Common myeloid progenitor, CD34-positive (primary cell): ENCODE results near the gene SYNGR4.
A peak's percentile ranks its signal among the peaks of the same experiment; 100 is the strongest.
"Not testable (repeated sequence)": the region's sequence is repeated elsewhere in the genome, so short reads cannot be mapped to it uniquely, and the experiment has no call there.

Source experiments
- CTCF ChIA-PET: fragments of 350-600 bp; sonication (Branson Sonifier 250); formaldehyde crosslinking; loops from one replicate; lab custom pipeline; 2021; ENCODE audit warnings: antibody characterized with exemption; lab: Charles Lee
- POLR2A ChIA-PET: fragments of 350-600 bp; sonication (Branson Sonifier 250); formaldehyde crosslinking; loops from one replicate; lab custom pipeline; 2021; ENCODE audit warnings: antibody characterized with exemption; lab: Charles Lee
- DNase-seq, 3 donors: peaks; one replicate each; pipeline versions ENCODE4 v3.0.0 to v3.0.0-alpha.2; 2013
- H3K27ac ChIP-seq, 2 experiments: 1 replicate in 1 of 2; 2 replicates in 1 of 2; pipeline ENCODE4 v1.7.0; 2013; ENCODE audit warnings: inconsistent platforms in 2 of 2, low read length in 2 of 2, mild to moderate bottlenecking in 2 of 2, low read depth in 1 of 2, moderate library complexity in 1 of 2; ENCODE audit not compliant: severe bottlenecking in 2 of 2, insufficient read depth in 1 of 2, poor library complexity in 1 of 2
- H3K27me3 ChIP-seq, 5 experiments: replicated peaks in 2 of 5; 1 replicate in 3 of 5; 2 replicates in 2 of 5; pipeline versions ENCODE4 v1.6.1 to v1.7.0; 2013; ENCODE audit warnings: low read length in 4 of 5, mild to moderate bottlenecking in 2 of 5, moderate library complexity in 2 of 5, inconsistent platforms in 1 of 5; ENCODE audit not compliant: insufficient read depth in 5 of 5, control insufficient read depth in 4 of 5
- H3K36me3 ChIP-seq, 4 experiments: 1 replicate in 2 of 4; 2 replicates in 2 of 4; pipeline versions ENCODE4 v1.6.1 to v1.7.0; 2013; ENCODE audit warnings: low read length in 3 of 4, control low read depth in 1 of 4, mild to moderate bottlenecking in 1 of 4; ENCODE audit not compliant: control insufficient read depth in 4 of 4, insufficient read depth in 4 of 4
- H3K4me1 ChIP-seq, 4 experiments: 1 replicate in 3 of 4; 2 replicates in 1 of 4; pipeline versions ENCODE4 v1.6.1 to v1.7.1; 2013; ENCODE audit warnings: low read length in 3 of 4, mild to moderate bottlenecking in 3 of 4, control low read depth in 1 of 4, inconsistent platforms in 1 of 4, moderate library complexity in 1 of 4; ENCODE audit not compliant: control insufficient read depth in 4 of 4, insufficient read depth in 4 of 4; ENCODE audit errors: control extremely low read depth in 1 of 4
- H3K4me3 ChIP-seq, 7 experiments: 1 replicate in 4 of 7; 2 replicates in 3 of 7; pipeline versions ENCODE4 v1.5.1 to v1.7.0; 2013; ENCODE audit warnings: mild to moderate bottlenecking in 7 of 7, low read length in 6 of 7, moderate library complexity in 6 of 7, inconsistent platforms in 2 of 7, low read depth in 2 of 7, control low read depth in 1 of 7; ENCODE audit not compliant: insufficient read depth in 4 of 7, control insufficient read depth in 1 of 7; ENCODE audit errors: extremely low read depth in 1 of 7
- H3K9me3 ChIP-seq, 5 experiments: 1 replicate in 4 of 5; 2 replicates in 1 of 5; pipeline versions ENCODE4 v1.6.1 to v1.7.1; 2013; ENCODE audit warnings: low read length in 4 of 5, mild to moderate bottlenecking in 2 of 5, inconsistent platforms in 1 of 5, low read depth in 1 of 5, moderate library complexity in 1 of 5; ENCODE audit not compliant: control insufficient read depth in 4 of 5, insufficient read depth in 2 of 5; ENCODE audit errors: control extremely low read depth in 1 of 5
- WGBS: methylation state at CpG from one replicate; pipeline ENCODE4 v1.1.5; 2013; ENCODE audit not compliant: insufficient coverage; 5-methylcytosine and 5-hydroxymethylcytosine counted together

The SYNGR4 gene

DNA sequence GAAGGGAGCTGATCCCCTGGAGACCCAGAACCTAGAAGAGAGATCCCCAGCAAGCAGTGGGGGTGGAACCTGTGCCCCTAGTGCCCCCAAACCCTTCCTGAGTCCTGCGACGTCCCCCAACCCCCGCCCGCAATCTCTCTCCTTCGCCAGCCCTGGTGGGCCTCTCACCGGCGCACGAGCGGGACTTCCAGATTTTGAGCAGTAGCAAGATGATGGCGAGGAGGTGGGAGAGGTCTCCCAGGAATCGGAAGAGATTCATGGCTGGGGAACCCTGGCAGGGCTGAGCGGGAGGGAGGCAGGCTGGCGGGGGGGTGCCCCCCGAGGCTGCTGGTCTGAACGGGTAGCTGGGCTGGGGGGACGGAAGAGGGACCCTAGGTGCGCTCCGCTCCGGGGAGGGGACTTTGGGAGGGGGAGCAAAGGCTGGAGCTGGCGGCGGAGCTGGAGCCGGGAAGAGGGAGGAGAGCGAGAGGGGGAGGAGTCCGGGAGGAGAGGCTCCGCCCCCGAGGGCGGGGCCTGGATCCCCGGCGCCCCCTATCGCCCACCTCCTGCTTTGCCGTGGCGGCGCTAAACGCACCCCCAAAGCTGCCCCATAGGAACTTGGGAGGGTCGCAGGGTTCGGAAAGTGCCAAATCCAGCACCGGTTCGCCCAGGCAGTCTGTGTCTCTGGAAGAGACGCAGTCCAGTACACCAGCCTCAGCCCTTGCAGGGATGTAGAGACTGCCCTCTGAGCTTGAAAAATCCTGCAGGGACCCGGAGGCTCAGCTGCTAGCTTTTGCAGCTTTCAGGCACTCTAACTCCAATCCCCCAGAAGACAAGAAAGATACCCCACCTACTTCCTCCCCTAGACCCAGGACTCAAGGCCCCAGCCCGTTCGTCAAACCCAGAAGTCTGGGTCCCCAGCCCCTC lies 27.2 kb downstream of the SYNGR4 start, which contains the start of gene KDELR1:
Gene KDELR1 (minus strand): TSS at position 452 of the 906 bp plus-strand sequence. CDS start 193 bp downstream, at position 259.
- peaks cover 0 to 35% (median 27%) of the 10 kb centered on the region in 4 experiments for H3K4me1 ChIP-seq
- WGBS = 8% methylated on average over 15 of the region's 42 CpGs
- H3K27me3 ChIP-seq = peaks cover 0 to 40% (median 17%) of the 10 kb centered on the region in 5 experiments
- peak; percentile 59 to 70 (median 65) for DNase-seq
- H3K36me3 ChIP-seq = peaks cover 8 to 21% (median 19%) of the 10 kb centered on the region in 4 experiments
- ChIA-PET POLR2A (interaction anchor here (0.7 to 1.0 kb wide), 3 partner anchors 27 to 66 kb away, joined by 3 to 4 read pairs (median 3); partner anchors contain the start of gene EMP3), CTCF (interaction anchor here (0.6 to 2.2 kb wide), 20 partner anchors 9 to 193 kb away, joined by 3 to 14 read pairs (median 4); partner anchors contain the start of genes SYNGR4 and TMEM143)
- no peaks in the 10 kb centered on the region for H3K9me3 ChIP-seq
- peak within 1 kb of the TSS; percentile 77 to 96 (median 86) for H3K4me3 ChIP-seq
- peak within 1 kb of the TSS; percentile 92 to 97 for H3K27ac ChIP-seq

DNA sequence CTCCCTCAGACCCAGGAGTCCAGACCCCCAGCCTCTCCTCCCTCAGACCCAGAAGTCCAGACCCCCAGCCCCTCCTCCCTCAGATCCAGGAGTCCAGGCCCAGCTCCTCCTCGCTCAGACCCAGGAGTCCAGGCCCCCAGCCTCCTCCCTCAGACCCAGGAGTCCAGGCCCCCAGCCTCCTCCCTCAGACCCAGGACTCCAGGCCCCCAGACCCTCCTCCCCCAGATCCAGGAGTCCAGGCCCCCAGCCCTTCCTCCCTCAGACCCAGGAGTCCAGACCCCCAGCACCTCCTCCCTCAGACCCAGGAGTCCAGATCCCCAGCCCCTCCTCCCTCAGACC lies 27.8 kb downstream of the SYNGR4 start:
- POLR2A ChIA-PET = interaction anchor here (0.7 kb wide), 1 partner anchor 27 kb away, joined by 4 read pairs; no protein-coding TSS in a partner anchor

DNA sequence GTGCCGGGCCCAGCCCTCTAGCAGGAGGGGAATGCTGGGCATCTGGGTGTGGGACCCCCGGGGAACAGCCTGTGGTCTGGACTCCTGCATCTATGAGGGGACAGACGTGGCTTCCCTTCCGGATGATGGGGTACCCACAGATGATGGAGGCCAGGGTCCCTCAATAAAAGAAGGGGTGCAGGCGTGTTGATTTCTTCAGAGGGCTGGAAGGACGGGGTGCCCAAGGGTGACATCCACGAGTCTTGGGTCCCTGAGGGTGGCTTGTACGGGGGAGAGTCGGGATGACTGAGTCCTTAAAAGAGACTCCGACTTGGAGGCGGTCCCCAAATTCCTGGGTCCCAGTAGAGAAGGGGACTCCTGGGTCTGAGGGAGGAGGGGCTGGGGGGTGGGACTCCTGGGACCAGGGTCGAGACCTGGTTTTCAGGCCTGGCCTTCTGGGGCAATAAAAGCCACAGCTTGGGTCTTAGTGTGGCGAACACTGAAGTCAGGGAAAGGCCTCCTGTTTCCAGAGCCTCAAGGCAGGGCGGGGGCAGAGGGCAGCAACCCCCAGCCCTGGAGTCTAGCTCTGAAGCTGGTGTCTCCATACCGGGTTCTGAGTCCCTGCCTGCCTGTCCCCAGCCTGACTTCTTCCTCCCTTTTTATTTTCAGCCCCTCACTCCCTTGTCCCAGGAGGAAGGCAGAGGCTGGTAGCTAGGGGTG lies 28.8 kb downstream of the SYNGR4 start:
- DNase-seq = no peak
- H3K36me3 ChIP-seq = peaks cover 4 to 11% (median 8%) of the 10 kb centered on the region in 4 experiments
- WGBS = 90% methylated on average over 12 of the region's 15 CpGs
- no peaks in the 10 kb centered on the region for H3K9me3 ChIP-seq
- H3K4me1 ChIP-seq = peaks cover 0 to 49% (median 34%) of the 10 kb centered on the region in 4 experiments
- POLR2A ChIA-PET = interaction anchor here (0.6 kb wide), 1 partner anchor 42 kb away, joined by 3 read pairs; no protein-coding TSS in a partner anchor
- CTCF ChIA-PET = interaction anchor here (0.6 kb wide), 1 partner anchor 36 kb away, joined by 3 read pairs; no protein-coding TSS in a partner anchor
- H3K27ac ChIP-seq = no peak overlapping the region
- H3K4me3 ChIP-seq = peak overlapping the region in 3 of 7 experiments; percentile 23 to 36 (median 33)
- peaks cover 0 to 56% (median 32%) of the 10 kb centered on the region in 5 experiments for H3K27me3 ChIP-seq

More for the DNA sequence above, 27.8 kb downstream of the SYNGR4 start:
- not testable (repeated sequence) for DNase-seq, H3K4me3 ChIP-seq, H3K27ac ChIP-seq, H3K9me3 ChIP-seq
- Histone ChIP-seq H3K27me3 (peaks cover 0 to 46% (median 21%) of the 10 kb centered on the region in 5 experiments), H3K36me3 (peaks cover 8 to 20% (median 15%) of the 10 kb centered on the region in 4 experiments), H3K4me1 (peaks cover 0 to 40% (median 29%) of the 10 kb centered on the region in 4 experiments)
- CTCF ChIA-PET = interaction anchor here (0.6 to 2.2 kb wide), 19 partner anchors 8 to 192 kb away, joined by 3 to 14 read pairs (median 4); partner anchors contain the start of genes SYNGR4 and TMEM143
- whole genome bisulfite sequencing = 60% methylated on average over 1 of the region's 1 CpG

DNA sequence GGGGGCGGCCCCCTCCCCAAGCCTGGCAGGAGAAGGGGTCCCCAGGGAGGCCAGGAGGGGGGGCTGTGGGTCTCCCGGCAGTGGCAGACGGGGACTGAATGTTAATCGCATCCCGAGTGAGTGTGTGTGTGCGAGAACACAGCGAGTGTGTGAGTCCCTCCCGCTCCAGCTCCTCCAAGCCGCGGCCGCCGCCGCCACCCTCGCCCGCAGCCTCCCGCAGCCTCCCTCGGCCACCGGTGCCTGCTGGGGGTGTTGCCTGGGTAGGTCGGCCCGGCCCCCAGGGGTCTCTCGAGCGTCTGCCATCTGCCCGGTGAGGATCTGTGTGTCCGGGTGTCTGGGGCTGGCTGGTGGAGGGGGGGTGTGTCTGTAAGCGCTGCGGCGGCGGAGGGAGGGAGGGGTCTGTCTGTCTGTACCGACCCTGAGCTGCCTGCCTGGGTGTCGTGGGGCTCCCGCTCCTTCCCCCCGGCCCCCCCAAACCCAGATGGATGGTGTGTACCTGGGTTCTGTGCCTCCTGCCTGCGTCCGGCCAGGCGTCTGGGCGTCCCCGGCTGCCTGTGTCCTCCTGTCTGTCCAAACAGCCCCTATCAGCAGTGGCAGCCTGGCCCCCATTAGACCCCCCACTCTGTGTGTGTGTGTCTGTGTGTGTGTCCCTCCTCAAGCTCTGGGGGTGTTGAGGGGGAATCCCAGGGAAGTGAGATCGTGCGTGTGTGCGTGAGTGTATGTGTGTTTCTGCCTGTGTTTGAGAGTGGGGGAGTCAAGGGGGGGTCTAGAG lies 29.6 kb downstream of the SYNGR4 start, which contains the start of gene GRIN2D:
Gene GRIN2D (plus strand): TSS at position 110 of the 772 bp plus-strand sequence. CDS start 4,725 bp downstream, outside the sequence.
- POLR2A ChIA-PET = interaction anchor here (0.6 kb wide), 1 partner anchor 42 kb away, joined by 3 read pairs; no protein-coding TSS in a partner anchor
- peaks cover 0 to 54% (median 38%) of the 10 kb centered on the region in 4 experiments for H3K4me1 ChIP-seq
- CTCF ChIA-PET = interaction anchor here (0.6 kb wide), 1 partner anchor 37 kb away, joined by 3 read pairs; no protein-coding TSS in a partner anchor
- H3K36me3 ChIP-seq = peaks cover 0 to 8% (median 4%) of the 10 kb centered on the region in 4 experiments
- peak within 1 kb of the TSS in 4 of 7 experiments; percentile 6 to 48 (median 34) for H3K4me3 ChIP-seq
- WGBS = 0% methylated on average over 25 of the region's 40 CpGs
- peaks cover 0 to 60% (median 33%) of the 10 kb centered on the region in 5 experiments for H3K27me3 ChIP-seq
- H3K9me3 ChIP-seq = no peaks in the 10 kb centered on the region
- DNase-seq = peak in 2 of 3 donors; percentile 77 to 81
- no peak within 1 kb of the TSS for H3K27ac ChIP-seq

DNA sequence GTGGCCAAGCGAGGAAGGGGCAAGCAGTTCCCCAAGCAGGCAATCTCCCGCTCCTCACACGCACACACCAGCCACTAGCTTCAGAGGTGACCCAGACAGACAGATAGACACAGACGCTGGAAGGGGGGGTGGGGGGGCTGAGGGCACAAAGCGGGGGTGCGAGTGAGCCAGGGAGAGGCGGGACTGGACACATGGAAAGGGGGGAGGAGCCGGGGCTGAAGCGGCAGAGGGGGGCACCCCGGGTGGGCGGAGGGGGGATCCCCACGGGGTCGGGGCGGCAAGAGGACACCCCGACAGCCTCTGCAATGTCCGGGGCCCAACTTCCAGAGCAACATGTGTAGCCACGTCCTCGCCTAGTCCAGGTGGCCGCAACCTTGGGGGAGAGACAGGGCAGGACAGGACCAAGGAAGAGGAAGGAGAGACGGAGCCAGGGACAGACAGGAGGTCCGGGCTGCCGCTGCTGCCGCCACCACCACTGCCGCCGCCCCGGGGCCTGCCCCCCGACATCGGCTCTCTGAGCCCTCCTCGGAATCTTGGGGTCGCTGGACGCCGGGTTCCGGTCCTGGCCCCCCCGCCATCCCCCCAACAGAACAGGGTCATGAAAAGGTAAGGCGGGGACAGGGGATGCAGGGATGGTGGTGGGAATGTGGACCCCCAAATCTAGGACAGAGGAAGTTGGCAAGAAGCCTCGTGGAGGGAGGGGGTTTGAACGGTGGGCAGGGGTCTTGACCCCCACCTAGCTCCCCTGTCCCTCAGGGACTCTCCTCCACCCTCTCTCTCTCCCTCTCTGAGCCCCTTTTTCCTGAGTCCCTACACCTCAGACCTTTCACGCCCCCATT lies 30.4 kb downstream of the SYNGR4 start:
- 2% methylated on average over 15 of the region's 38 CpGs for WGBS
- POLR2A ChIA-PET = interaction anchor here (1.0 kb wide), 1 partner anchor 49 kb away, joined by 3 read pairs; no protein-coding TSS in a partner anchor
- Histone ChIP-seq H3K27ac (no peak overlapping the region), H3K36me3 (no peaks in the 10 kb centered on the region), H3K4me1 (peaks cover 0 to 60% (median 38%) of the 10 kb centered on the region in 4 experiments), H3K27me3 (peaks cover 0 to 62% (median 33%) of the 10 kb centered on the region in 5 experiments), H3K4me3 (peak overlapping the region in 2 of 7 experiments; percentile 10 to 28), H3K9me3 (no peaks in the 10 kb centered on the region)
- CTCF ChIA-PET = interaction anchor here (1.0 to 1.6 kb wide), 2 partner anchors 9 to 195 kb away, joined by 3 to 4 read pairs; no protein-coding TSS in a partner anchor
- peak in 1 of 3 donors; percentile 17 for DNase-seq
